AG20443 (cell line): Measurements from ENCODE around the gene TMEM53.
A peak's percentile ranks its signal among the peaks of the same experiment; 100 is the strongest.
"Not testable (repeated sequence)": the region's sequence is repeated elsewhere in the genome, so short reads cannot be mapped to it uniquely, and the experiment has no call there.

Experiments
- DNase-seq: peaks from one replicate; pipeline ENCODE4 v3.0.0; 2012; ENCODE audit warnings: low spot score, mixed read lengths

Gene TMEM53

GRCh38 chr1:44672254-44672955 lies 1.9 kb downstream of the TMEM53 start:
- DNase-seq, result no peak

GRCh38 chr1:44670751-44671640 lies 3.3 kb downstream of the TMEM53 start:
- DNase-seq, result no peak

- DNase-seq, result not testable (repeated sequence)
Observed at GRCh38 chr1:44666719-44667118, 7.6 kb downstream of the TMEM53 start.

GRCh38 chr1:44664730-44665370 lies 9.4 kb downstream of the TMEM53 start:
- no peak for DNase-seq

- DNase-seq, result no peak
Observed at GRCh38 chr1:44663417-44663816, 10.9 kb downstream of the TMEM53 start.

GRCh38 chr1:44662683-44663030 lies 11.6 kb downstream of the TMEM53 start:
- no peak for DNase-seq

GRCh38 chr1:44661781-44662682 lies 12.2 kb downstream of the TMEM53 start:
- no peak for DNase-seq

- no peak for DNase-seq
Observed at GRCh38 chr1:44660176-44660575, 14.1 kb downstream of the TMEM53 start.

- no peak for DNase-seq
Observed at GRCh38 chr1:44659566-44659965, 14.7 kb downstream of the TMEM53 start.

- peak; percentile 56 for DNase-seq
Observed at GRCh38 chr1:44655609-44656008, 18.7 kb downstream of the TMEM53 start.

GRCh38 chr1:44654621-44655187 lies 19.6 kb downstream of the TMEM53 start:
- DNase-seq, result no peak

GRCh38 chr1:44653107-44653964 lies 20.9 kb downstream of the TMEM53 start:
- no peak for DNase-seq

- peak; percentile 87 for DNase-seq
Observed at GRCh38 chr1:44652445-44653106, 21.7 kb downstream of the TMEM53 start.

GRCh38 chr1:44651069-44651468 lies 23.2 kb downstream of the TMEM53 start:
- no peak for DNase-seq

- DNase-seq, result no peak
Observed at GRCh38 chr1:44650159-44650831, 24.0 kb downstream of the TMEM53 start.

- no peak for DNase-seq
Observed at GRCh38 chr1:44649788-44650158, 24.5 kb downstream of the TMEM53 start.

- DNase-seq, result no peak
Observed at GRCh38 chr1:44648529-44649250, 25.6 kb downstream of the TMEM53 start.

- no peak for DNase-seq
Observed at GRCh38 chr1:44647896-44648295, 26.4 kb downstream of the TMEM53 start.
